HepG2 (cell line): ENCODE measurements around the gene RNF114. TPM values are rescaled to one million over a fixed set of nuclear protein-coding genes. Genes with fewer than 3 reads are reported as not detected.

Experiments used
- ATAD3A ChIP-seq: sonication (generic); formaldehyde crosslinking; IDR thresholded peaks from 2 replicates; pipeline ENCODE4 v1.4.0; 2020; ENCODE audit warnings: missing genetic modification reagents
- EP300 ChIP-seq, 3 experiments: sonication (generic) in 1 of 3; formaldehyde crosslinking in 1 of 3; IDR thresholded peaks; 2 replicates each; pipeline versions ENCODE4 v1.5.1 to v1.6.1; 2011 to 2020; ENCODE audit warnings: low read depth in 2 of 3, low read length in 2 of 3, borderline replicate concordance in 1 of 3, improper control_type of control experiment in 1 of 3, mild to moderate bottlenecking in 1 of 3, missing genetic modification reagents in 1 of 3, moderate library complexity in 1 of 3
- GATA4 ChIP-seq: sonication (generic); IDR thresholded peaks from 2 replicates; pipeline ENCODE4 v1.6.1; 2016; ENCODE audit warnings: antibody characterized with exemption, low read depth, borderline replicate concordance
- GFI1 ChIP-seq: sonication (generic); formaldehyde crosslinking; IDR thresholded peaks from 2 replicates; pipeline ENCODE4 v1.5.0; 2020; ENCODE audit warnings: missing genetic modification reagents, mild to moderate bottlenecking, borderline replicate concordance
- HNF4G ChIP-seq, 2 experiments: sonication (generic) in 1 of 2; formaldehyde crosslinking in 1 of 2; IDR thresholded peaks; 2 replicates each; pipeline versions ENCODE4 v1.4.0 to v1.6.1; 2011 to 2020; ENCODE audit warnings: borderline replicate concordance in 2 of 2, low read depth in 2 of 2, mild to moderate bottlenecking in 2 of 2, low read length in 1 of 2, missing genetic modification reagents in 1 of 2, moderate library complexity in 1 of 2
- NR2F6 ChIP-seq, 2 experiments: IDR thresholded peaks; 2 replicates each; pipeline ENCODE4 v1.6.1; 2016; ENCODE audit warnings: antibody characterized with exemption in 1 of 2, mild to moderate bottlenecking in 1 of 2
- PCBP1 ChIP-seq: fragments of 200-400 bp; formaldehyde crosslinking; IDR thresholded peaks from 2 replicates; pipeline ENCODE4 v1.6.1; 2017; ENCODE audit warnings: mild to moderate bottlenecking, low read depth, low read length, borderline replicate concordance
- RCOR2 ChIP-seq: IDR thresholded peaks from 2 replicates; pipeline ENCODE4 v1.6.1; 2016; ENCODE audit warnings: missing biosample characterization, missing genetic modification reagents
- SALL2 ChIP-seq: sonication (generic); formaldehyde crosslinking; IDR thresholded peaks from 2 replicates; pipeline ENCODE4 v1.8.1; 2023; ENCODE audit warnings: mild to moderate bottlenecking, missing genetic modification reagents, inconsistent platforms
- SMC3 ChIP-seq: IDR thresholded peaks from 2 replicates; pipeline ENCODE4 v1.6.1; 2011; ENCODE audit warnings: low read length, improper control_type of control experiment
- SOX13 ChIP-seq, 3 experiments: fragments of 450-650 bp in 1 of 3; sonication (generic) in 1 of 3; formaldehyde crosslinking in 1 of 3; IDR thresholded peaks in 2 of 3; conservative IDR thresholded peaks in 1 of 3; 2 replicates each; pipeline versions ENCODE4 v1.5.0 to v1.6.1; 2016 to 2020; ENCODE audit warnings: antibody characterized with exemption in 1 of 3, mild to moderate bottlenecking in 1 of 3, missing compliant biosample characterization in 1 of 3, missing genetic modification reagents in 1 of 3, moderate library complexity in 1 of 3
- ZNF547 ChIP-seq: sonication (generic); formaldehyde crosslinking; IDR thresholded peaks from 2 replicates; pipeline ENCODE4 v1.5.1; 2020; ENCODE audit warnings: mild to moderate bottlenecking, missing genetic modification reagents
- ZNF558 ChIP-seq: sonication (generic); formaldehyde crosslinking; IDR thresholded peaks from 2 replicates; pipeline ENCODE4 v1.9.0; 2022; ENCODE audit warnings: mild to moderate bottlenecking, missing genetic modification reagents, borderline replicate concordance
- ZNF780A ChIP-seq: sonication (generic); formaldehyde crosslinking; IDR thresholded peaks from 2 replicates; pipeline ENCODE4 v1.8.0; 2022; ENCODE audit warnings: mild to moderate bottlenecking, missing genetic modification reagents, moderate library complexity
- polyA plus RNA-seq, 8 experiments: library from polyadenylated mRNA; depleted of rRNA in 3 of 8; stranded (reverse) in 7 of 8; unstranded in 1 of 8; fragments of >200 nt; fragmentation: Illumina TruSeq in 4 of 8; extraction: Trizol in 4 of 8; gene quantifications; 2 replicates each; pipeline versions ENCODE4 v1.2.1 to v1.2.3, GENCODE V29; 2011 to 2016; ENCODE audit warnings: low read depth in 4 of 8, missing spikeins in 1 of 8, mixed read lengths in 1 of 8; ENCODE audit not compliant: insufficient read depth in 1 of 8
- total RNA-seq, 5 experiments: library from RNA; depleted of rRNA; stranded (reverse); fragments of >200 nt; fragmentation: Illumina TruSeq; extraction: Trizol; gene quantifications; 2 replicates each; pipeline ENCODE4 v1.2.3, GENCODE V29; 2016; ENCODE audit warnings: low read depth in 1 of 5
- TF ChIP-seq, protein P1 (sequence below): IDR thresholded peaks from 2 replicates; pipeline ENCODE4 v1.4.0; 2020; ENCODE audit warnings: mild to moderate bottlenecking, missing genetic modification reagents
- TF ChIP-seq, protein P2 (sequence below): sonication (generic); formaldehyde crosslinking; IDR thresholded peaks from 2 replicates; pipeline ENCODE4 v1.4.0; 2020; ENCODE audit warnings: mild to moderate bottlenecking, missing genetic modification reagents
- TF ChIP-seq, protein P3 (sequence below): sonication (generic); formaldehyde crosslinking; IDR thresholded peaks from 2 replicates; pipeline ENCODE4 v1.9.0; 2022; ENCODE audit warnings: missing genetic modification reagents, mild to moderate bottlenecking, borderline replicate concordance

RNF114 gene
- total and polyA plus RNA-seq, 2 of the 13 experiments (the other 11 are each of a cell fraction or from before 2014, with no cell fraction given): 119 to 126 TPM

DNA sequence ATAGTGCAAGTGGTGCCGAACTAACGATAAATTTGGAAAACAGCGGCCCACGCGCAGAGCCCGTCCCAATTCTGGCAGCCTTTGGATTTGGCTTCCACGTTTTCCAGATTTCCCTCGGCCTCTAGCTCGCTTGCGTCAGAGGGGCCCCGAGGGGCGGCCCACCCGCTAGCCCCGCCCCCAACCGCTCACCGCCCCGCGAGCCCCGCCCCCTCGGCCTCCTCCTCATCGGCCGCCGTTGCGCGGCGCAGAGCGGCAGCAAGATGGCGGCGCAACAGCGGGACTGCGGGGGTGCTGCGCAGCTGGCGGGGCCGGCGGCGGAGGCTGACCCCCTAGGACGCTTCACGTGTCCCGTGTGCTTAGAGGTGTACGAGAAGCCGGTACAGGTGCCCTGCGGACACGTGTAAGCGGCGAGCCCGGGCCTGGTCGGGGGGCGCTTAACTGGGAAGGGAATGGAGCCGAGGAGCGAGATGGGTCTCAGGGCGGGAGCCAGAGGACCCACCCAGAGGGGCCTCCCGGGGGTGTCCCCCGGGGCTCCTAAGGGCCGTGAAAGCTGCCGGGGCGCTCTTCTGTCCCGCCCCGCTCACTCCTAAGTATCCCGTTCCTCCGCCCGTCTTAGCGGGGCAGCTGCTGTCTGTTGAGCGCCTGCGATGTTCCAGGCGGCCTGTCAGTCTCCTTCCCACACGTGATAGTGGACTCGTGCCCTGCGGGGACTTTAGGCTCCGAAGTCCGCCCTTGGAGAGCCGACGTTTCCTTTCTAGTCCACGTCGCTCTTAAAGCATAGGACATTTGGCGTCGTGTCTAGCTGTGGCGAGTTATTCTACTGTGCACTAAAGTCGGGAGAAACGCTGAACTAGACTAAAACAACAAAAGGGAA lies at the start of gene RNF114 (continued):
- TF ChIP-seq SOX13 (IDR thresholded peaks at IDR 0.05) (no peak), SOX13 (CRISPR knock-in tag; conservative IDR thresholded peaks at IDR 0.05 in 1 of 2, IDR thresholded peaks at IDR 0.05 in 1 of 2) (peak in 1 of 2 experiments; percentile 45; a peak in 1 of 4 replicates), RCOR2 (CRISPR knock-in tag) (peak; percentile 40; the same call in 1 of the 2 replicates), GATA4 (peak; percentile 59; the same call in 1 of the 2 replicates), ZNF547 (CRISPR knock-in tag) (peak; percentile 23; the same call in 1 of the 2 replicates), PCBP1 (0 out of 2 replicates have a peak, but pooled peaks have one; percentile 30), NR2F6 (IDR thresholded peaks at IDR 0.05) (no peak), NR2F6 (CRISPR knock-in tag; IDR thresholded peaks at IDR 0.05) (peak; percentile 44; the same call in 1 of the 2 replicates), ATAD3A (CRISPR knock-in tag) (0 out of 2 replicates have a peak, but pooled peaks have one; percentile 61), ZNF780A (peak; percentile 90), HNF4G (IDR thresholded peaks at IDR 0.05; ENCODE audit: borderline replicate concordance, low read depth, low read length) (peak; percentile 59; the same call in 1 of the 2 replicates), HNF4G (CRISPR knock-in tag; IDR thresholded peaks at IDR 0.05; ENCODE audit: borderline replicate concordance, low read depth) (no peak), SALL2 (0 out of 2 replicates have a peak, but pooled peaks have one; percentile 53), GFI1 (peak; percentile 76), ZNF558 (CRISPR knock-in tag) (peak; percentile 94; the same call in 1 of the 2 replicates), EP300 (IDR thresholded peaks at IDR 0.05; ENCODE audit: low read depth in 2 of 2, low read length in 2 of 2) (peak in 1 of 2 experiments; percentile 18; a peak in 2 of 4 replicates), EP300 (CRISPR knock-in tag; IDR thresholded peaks at IDR 0.05; ENCODE audit: borderline replicate concordance) (peak; percentile 52; the same call in 1 of the 2 replicates), SMC3 (no peak)
- TF ChIP-seq, protein P1, sequence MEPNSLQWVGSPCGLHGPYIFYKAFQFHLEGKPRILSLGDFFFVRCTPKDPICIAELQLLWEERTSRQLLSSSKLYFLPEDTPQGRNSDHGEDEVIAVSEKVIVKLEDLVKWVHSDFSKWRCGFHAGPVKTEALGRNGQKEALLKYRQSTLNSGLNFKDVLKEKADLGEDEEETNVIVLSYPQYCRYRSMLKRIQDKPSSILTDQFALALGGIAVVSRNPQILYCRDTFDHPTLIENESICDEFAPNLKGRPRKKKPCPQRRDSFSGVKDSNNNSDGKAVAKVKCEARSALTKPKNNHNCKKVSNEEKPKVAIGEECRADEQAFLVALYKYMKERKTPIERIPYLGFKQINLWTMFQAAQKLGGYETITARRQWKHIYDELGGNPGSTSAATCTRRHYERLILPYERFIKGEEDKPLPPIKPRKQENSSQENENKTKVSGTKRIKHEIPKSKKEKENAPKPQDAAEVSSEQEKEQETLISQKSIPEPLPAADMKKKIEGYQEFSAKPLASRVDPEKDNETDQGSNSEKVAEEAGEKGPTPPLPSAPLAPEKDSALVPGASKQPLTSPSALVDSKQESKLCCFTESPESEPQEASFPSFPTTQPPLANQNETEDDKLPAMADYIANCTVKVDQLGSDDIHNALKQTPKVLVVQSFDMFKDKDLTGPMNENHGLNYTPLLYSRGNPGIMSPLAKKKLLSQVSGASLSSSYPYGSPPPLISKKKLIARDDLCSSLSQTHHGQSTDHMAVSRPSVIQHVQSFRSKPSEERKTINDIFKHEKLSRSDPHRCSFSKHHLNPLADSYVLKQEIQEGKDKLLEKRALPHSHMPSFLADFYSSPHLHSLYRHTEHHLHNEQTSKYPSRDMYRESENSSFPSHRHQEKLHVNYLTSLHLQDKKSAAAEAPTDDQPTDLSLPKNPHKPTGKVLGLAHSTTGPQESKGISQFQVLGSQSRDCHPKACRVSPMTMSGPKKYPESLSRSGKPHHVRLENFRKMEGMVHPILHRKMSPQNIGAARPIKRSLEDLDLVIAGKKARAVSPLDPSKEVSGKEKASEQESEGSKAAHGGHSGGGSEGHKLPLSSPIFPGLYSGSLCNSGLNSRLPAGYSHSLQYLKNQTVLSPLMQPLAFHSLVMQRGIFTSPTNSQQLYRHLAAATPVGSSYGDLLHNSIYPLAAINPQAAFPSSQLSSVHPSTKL (CRISPR knock-in tag): peak; percentile 20; the same call in 1 of the 2 replicates
- TF ChIP-seq, protein P2, sequence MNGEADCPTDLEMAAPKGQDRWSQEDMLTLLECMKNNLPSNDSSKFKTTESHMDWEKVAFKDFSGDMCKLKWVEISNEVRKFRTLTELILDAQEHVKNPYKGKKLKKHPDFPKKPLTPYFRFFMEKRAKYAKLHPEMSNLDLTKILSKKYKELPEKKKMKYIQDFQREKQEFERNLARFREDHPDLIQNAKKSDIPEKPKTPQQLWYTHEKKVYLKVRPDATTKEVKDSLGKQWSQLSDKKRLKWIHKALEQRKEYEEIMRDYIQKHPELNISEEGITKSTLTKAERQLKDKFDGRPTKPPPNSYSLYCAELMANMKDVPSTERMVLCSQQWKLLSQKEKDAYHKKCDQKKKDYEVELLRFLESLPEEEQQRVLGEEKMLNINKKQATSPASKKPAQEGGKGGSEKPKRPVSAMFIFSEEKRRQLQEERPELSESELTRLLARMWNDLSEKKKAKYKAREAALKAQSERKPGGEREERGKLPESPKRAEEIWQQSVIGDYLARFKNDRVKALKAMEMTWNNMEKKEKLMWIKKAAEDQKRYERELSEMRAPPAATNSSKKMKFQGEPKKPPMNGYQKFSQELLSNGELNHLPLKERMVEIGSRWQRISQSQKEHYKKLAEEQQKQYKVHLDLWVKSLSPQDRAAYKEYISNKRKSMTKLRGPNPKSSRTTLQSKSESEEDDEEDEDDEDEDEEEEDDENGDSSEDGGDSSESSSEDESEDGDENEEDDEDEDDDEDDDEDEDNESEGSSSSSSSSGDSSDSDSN (CRISPR knock-in tag): peak; percentile 65; the same call in 1 of the 2 replicates
- TF ChIP-seq, protein P3, sequence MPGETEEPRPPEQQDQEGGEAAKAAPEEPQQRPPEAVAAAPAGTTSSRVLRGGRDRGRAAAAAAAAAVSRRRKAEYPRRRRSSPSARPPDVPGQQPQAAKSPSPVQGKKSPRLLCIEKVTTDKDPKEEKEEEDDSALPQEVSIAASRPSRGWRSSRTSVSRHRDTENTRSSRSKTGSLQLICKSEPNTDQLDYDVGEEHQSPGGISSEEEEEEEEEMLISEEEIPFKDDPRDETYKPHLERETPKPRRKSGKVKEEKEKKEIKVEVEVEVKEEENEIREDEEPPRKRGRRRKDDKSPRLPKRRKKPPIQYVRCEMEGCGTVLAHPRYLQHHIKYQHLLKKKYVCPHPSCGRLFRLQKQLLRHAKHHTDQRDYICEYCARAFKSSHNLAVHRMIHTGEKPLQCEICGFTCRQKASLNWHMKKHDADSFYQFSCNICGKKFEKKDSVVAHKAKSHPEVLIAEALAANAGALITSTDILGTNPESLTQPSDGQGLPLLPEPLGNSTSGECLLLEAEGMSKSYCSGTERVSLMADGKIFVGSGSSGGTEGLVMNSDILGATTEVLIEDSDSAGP (CRISPR knock-in tag): peak; percentile 82
